Kidney epithelial cell (primary cell): ENCODE measurements around the gene GNAS. TPM values are rescaled to one million over a fixed set of nuclear protein-coding genes. Genes with fewer than 3 reads are reported as not detected.

Experiments used
- DNase-seq: peaks from one replicate; pipeline ENCODE4 v3.0.0-alpha.2; 2010; ENCODE audit warnings: low read depth
- H3K27me3 ChIP-seq: 2 replicates; pipeline ENCODE4 v1.6.0; 2011; ENCODE audit warnings: low read length; ENCODE audit not compliant: control insufficient read depth, insufficient read depth
- H3K36me3 ChIP-seq: 2 replicates; pipeline ENCODE4 v1.5.1; 2011; ENCODE audit warnings: low read length; ENCODE audit not compliant: control insufficient read depth, insufficient read depth
- H3K4me3 ChIP-seq: 2 replicates; pipeline ENCODE4 v1.5.1; 2011; ENCODE audit warnings: low read depth, mild to moderate bottlenecking, control low read depth, low read length
- total RNA-seq: library from RNA; depleted of rRNA; stranded (reverse); fragments of >200 nt; gene quantifications from 2 replicates; pipeline ENCODE4 v1.2.3, GENCODE V29; 2015
- TF ChIP-seq, protein P1 (sequence below): IDR thresholded peaks from 2 replicates; pipeline ENCODE4 v1.5.1; 2011; ENCODE audit warnings: mild to moderate bottlenecking, moderate library complexity, low read length, control low read depth, inconsistent platforms; ENCODE audit not compliant: insufficient read depth, poor library complexity, severe bottlenecking

GNAS gene
- total RNA-seq, 1 donor from 2014 or later: 851 TPM

DNA sequence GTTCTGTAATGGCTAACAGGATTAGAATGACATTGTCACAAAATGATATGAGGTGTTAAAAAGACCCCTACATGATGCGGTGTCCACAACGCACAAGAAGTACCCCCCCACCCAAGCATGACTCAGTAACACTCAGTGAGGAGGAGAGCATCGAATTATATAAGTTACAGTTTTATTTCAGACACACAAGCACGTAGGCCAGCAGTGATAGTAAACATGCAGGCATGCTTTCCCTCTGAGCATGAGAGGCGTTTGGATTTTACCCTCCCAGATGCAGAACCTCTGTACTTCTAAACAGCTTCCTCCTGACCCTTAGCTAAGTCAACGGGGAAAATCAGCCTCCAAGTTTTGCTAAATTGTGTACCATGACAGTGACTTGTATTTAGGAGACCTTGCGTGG is 23.9 kb downstream of the GNAS start:
- H3K36me3 ChIP-seq: no peaks in the 10 kb centered on the region
- no peak for DNase-seq
- H3K27me3 ChIP-seq: no peaks in the 10 kb centered on the region
- TF ChIP-seq, protein P1, sequence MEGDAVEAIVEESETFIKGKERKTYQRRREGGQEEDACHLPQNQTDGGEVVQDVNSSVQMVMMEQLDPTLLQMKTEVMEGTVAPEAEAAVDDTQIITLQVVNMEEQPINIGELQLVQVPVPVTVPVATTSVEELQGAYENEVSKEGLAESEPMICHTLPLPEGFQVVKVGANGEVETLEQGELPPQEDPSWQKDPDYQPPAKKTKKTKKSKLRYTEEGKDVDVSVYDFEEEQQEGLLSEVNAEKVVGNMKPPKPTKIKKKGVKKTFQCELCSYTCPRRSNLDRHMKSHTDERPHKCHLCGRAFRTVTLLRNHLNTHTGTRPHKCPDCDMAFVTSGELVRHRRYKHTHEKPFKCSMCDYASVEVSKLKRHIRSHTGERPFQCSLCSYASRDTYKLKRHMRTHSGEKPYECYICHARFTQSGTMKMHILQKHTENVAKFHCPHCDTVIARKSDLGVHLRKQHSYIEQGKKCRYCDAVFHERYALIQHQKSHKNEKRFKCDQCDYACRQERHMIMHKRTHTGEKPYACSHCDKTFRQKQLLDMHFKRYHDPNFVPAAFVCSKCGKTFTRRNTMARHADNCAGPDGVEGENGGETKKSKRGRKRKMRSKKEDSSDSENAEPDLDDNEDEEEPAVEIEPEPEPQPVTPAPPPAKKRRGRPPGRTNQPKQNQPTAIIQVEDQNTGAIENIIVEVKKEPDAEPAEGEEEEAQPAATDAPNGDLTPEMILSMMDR: no peak
- no peak overlapping the region for H3K4me3 ChIP-seq

DNA sequence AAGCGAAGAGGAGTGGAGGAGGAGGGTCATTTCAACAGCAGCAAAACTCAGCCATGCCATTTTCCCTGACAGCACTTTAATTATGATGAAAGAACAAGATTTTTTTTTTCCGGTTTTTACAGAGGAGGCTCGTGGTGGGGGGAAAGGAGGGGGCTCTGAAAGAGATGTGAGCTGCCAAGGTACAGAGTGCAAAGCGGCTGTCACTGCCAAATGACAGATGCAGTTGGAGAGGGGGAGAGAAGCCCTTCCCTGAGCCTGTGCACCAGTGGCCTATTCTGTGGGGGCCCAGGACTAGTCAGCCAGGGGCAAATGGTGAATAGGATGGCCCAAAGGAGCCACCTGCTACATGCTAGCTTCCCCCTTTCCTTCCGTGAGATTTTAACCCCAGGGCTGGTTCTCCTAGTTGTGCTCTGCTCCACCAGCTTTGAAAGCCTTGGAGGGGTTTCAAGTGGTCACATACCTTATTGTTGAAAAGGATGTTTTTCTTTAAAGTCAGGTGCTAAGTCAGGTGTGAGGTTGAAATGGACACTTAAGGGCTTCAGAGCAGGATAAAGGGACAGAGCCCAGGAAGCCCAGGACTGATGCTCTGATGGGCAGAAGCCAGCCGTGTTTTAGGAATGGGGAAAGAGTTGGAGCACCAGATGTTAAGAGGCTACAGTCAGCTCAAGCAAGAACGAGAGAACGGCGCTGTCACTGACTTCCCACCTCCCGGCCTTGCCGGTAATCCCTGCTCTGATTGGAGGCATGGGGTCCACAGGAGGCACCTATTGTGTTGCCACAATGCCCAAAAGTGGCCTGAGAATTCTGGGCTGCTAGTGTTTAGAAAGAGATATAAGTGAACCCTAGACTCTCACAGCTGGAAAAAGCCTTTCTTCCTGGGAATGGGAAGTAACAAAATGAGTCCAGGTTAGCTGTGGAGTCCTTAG is 24.8 kb downstream of the GNAS start:
- no peak overlapping the region for H3K4me3 ChIP-seq
- H3K36me3 ChIP-seq: no peaks in the 10 kb centered on the region
- no peak for DNase-seq
- H3K27me3 ChIP-seq: no peaks in the 10 kb centered on the region
- TF ChIP-seq, protein P1: no peak

DNA sequence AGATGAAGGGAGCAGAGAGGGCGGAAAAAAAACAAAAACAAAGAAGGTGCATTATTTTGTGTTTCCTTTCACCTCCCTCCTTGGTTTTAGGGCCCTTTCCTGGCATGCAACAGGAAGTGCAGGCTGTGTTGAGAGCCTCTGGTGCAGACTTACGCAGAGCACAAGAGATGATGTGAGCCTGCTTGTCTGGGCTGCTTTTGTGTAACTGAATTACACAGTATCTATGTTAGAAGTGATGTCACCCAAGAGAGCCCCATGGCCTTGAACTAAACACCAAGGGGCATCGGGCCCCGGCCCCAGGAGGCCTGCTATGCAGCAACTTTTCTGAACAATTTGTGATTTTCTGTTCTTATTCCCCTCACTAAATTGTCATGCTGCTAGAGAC is 25.5 kb downstream of the GNAS start:
- no peaks in the 10 kb centered on the region for H3K36me3 ChIP-seq
- no peaks in the 10 kb centered on the region for H3K27me3 ChIP-seq
- no peak for DNase-seq
- H3K4me3 ChIP-seq: no peak overlapping the region
- TF ChIP-seq, protein P1: no peak

DNA sequence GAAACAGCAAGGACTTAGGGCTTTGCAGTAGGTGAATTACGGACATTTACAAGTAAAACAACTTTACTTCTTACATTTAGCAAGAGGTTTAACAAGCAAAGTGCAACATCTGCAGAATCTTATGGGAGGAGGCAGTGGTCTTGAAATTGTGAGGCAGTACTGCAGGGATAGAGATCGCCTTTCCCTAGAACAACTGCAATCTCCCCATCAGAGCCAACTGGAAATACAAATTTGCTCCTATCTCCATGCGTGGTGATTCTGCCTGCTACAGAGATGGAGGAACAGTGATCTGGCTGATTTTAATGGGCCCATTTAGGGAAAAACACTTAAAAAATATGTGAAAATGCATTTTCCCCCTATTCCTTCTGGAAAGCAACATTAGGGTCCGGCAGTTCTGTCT is 25.9 kb downstream of the GNAS start:
- DNase-seq: no peak
- H3K36me3 ChIP-seq: no peaks in the 10 kb centered on the region

DNA sequence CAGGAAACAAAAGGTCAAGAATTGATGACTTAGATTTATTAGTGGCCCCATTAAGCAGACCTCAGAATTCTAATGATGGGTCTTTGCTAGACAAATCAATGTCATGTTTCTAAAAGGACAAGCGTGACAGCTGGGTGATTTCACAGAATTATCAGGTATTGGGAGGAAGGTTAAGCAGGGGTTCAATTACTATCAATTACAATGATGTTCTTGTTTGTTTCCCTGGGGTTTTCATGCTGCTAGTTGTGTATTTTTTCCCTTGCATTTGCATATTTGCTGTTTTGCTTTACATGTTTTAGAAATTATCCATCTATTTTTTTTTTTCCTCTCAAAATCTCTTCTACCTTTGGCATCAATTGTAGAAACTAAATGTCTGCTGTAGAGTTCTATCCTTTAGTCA is 27.9 kb downstream of the GNAS start:
- no peak for DNase-seq
- no peaks in the 10 kb centered on the region for H3K36me3 ChIP-seq
- TF ChIP-seq, protein P1: no peak
- no peak overlapping the region for H3K4me3 ChIP-seq
- no peaks in the 10 kb centered on the region for H3K27me3 ChIP-seq

More for the DNA sequence above, 25.9 kb downstream of the GNAS start:
- TF ChIP-seq, protein P1: no peak
- Histone ChIP-seq H3K4me3 (no peak overlapping the region), H3K27me3 (no peaks in the 10 kb centered on the region)
